GM18499 (cell line): ENCODE data around the gene PRKAR1A.
"Not testable (repeated sequence)": the region's sequence is repeated elsewhere in the genome, so short reads cannot be mapped to it uniquely, and the experiment has no call there.

ENCODE experiments used
- ATAC-seq: cut with Tn5 transposase; IDR thresholded peaks from one replicate; pipeline ENCODE4 v1.9.1; 2021; ENCODE audit warnings: moderate number of reproducible peaks; ENCODE audit not compliant: insufficient read depth, unreplicated experiment

PRKAR1A gene

GRCh38 chr17:68573338-68573737 lies 61.1 kb downstream of the PRKAR1A start:
- no peak for ATAC-seq

GRCh38 chr17:68576137-68576536 lies 63.9 kb downstream of the PRKAR1A start:
- no peak for ATAC-seq

DNA sequence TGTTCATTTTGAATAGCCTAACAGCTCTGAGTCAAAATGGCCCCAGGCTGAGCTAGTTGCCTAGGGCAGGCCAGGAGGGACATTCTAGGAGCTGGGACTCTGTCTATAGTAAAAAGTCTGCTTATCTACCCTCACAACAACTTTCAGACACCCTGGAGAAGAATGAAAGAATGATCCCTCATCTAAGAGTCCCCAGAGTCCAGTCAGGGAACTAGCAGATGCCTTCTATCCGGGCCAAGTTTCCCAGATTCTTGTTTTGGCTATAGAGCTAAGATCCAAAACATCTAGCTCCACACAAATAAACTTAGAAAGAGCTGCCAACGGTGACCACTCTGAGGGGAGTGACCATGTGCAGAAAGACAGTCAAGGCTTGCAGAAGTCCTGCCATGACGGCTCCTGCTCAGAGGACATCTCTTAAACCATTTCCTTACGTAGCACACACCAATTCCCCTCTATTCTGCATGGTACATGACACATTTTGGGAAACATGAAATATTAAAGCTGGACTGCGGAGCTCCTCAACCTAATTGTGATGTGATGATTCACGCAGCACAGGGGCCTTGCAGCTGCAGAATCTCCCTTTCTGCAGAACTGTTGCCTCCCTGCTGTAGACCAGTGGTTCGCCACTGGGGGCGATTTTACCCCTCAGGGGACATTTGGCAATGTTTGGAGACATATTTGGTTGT lies 64.7 kb downstream of the PRKAR1A start:
- ATAC-seq = no peak

- ATAC-seq = no peak
These were observed 65.2 kb downstream of the PRKAR1A start for GRCh38 chr17:68577497-68577821.

- no peak for ATAC-seq
These were observed 66.0 kb downstream of the PRKAR1A start for GRCh38 chr17:68578236-68578635.

GRCh38 chr17:68579194-68579927 lies 67.1 kb downstream of the PRKAR1A start:
- ATAC-seq = no peak

DNA sequence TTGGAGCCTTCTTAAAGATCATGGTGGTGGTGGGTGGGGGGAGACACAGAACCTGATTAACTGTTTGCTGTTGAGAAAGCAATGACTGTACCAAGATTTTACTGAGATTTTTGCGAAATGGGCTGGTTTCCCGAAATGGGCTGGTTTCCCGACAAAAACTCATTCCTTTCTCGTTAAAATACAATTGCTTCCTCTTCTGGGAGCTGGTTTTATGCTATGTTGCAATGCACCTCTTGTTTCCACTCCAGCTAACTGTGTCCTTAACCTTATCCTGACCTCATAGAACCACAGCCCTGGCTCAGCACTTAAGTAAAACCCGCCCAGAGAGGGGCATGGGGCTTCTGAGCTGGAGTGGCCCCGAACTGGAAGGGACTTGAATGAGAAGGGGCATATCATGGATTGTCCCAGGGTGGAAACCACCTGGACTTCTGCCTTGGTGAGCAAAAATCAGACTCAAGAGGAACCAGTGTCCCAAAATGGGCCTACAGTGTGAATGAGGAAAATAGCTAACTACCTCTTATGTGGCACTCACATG lies 68.1 kb downstream of the PRKAR1A start:
- ATAC-seq = no peak

DNA sequence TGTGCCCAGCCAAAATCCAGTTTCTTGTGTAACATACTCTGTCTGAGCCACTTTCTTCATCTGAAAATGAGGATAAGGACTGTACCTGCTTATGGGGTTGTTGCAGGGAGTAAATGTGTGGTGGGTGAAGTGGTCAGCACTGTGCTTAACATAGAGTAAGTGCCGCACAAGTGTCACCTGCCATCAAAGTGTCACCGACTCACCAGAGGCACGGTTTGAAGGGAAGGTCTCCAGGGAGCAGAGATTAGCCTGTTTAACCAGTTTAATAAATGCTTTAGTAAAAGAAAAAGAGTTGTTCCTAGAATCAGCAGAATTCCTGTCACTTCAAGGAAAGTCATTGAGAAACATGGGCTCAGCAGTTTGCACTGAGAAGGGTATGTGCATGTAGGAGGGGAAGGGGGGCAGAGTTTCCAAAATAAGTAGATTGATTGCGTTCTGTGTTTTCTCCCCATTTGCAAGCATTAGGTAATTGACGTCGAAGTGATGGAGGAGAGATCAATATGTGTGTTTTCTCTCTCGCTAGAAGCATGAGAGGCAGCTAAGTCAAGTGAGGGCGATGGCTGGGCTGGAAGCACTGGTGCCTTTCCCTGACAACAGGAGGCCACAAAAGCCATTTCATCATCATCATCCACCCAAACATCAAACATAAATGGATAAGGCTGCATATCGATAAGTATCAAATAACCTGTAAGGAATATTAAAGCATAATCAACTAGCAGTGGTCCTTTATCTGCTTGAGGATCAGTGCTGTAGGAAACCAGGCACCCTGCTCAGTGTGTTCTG lies 69.8 kb downstream of the PRKAR1A start:
- no peak for ATAC-seq

GRCh38 chr17:68582867-68583266 lies 70.6 kb downstream of the PRKAR1A start:
- not testable (repeated sequence) for ATAC-seq

DNA sequence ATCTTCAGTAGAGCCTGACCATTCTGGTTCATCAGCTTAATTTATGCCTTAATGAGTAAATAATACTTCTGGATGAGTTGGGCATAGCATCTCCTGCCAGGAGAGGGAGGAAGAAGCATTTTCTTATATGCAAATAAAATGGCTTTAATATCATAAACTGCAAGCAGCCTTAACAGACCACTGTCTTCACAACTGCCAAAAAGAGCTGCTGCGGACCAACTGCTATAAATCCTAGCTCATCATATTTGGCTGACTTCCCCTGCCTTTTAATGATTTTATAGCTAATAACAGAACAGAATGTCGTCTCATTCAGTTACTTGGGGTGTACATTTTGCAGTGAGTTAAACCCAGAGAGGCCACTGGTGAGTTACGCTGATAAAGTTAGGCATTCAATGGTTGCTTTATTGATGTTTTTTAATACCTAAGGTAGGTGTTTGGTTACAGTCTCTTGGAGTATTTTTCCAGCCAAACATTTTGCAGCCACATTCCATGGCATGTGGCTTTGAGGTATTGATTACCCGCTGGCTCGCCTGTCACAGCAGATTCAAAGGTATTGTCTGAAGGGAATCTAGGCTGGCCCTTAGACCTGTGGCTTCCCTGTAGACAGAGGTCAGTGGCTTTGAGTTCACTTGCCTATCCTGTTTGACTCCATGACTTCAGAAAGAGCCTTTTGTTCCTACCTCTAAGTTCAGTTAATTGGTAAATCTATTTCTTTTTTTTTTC lies 72.5 kb downstream of the PRKAR1A start:
- no peak for ATAC-seq

DNA sequence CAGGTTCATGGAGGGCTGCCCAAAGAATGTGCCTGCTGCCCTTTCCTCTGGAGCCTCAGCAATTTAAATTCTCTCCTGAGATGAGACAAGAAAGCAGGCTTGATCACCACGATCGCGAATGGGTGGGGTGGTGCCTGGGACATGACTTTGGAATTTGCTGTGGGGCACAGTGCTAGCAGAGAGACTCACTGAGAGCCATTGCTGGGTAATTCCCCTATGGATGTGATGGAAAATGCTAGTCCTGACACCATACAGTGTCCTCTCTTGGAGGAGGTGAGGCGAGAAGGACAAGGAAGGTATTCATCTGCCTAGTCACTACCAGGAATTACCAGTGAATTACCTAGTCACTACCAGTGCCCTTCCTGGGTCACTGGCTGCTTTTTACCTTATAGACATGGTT lies 73.4 kb downstream of the PRKAR1A start:
- ATAC-seq = no peak

GRCh38 chr17:68587026-68587425 lies 74.8 kb downstream of the PRKAR1A start:
- ATAC-seq = no peak

DNA sequence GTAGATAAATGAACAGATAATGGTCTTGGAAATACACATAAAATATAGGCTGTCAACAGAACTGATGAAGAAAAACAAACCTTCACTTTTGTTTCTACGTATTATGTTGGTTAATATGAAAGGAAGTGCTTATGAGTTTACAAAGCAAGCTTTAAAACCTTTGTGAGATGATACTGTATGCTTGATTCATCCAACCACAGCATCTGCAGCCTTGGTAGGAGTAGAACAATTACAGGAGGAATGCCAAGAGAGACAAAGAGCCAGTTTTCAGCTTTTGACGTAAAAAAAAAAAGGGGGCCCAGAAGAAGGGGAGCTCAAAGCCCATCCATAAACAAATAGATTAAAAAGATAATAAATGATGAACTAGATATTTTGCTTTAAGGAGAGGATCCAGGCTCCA lies 75.6 kb downstream of the PRKAR1A start:
- no peak for ATAC-seq

GRCh38 chr17:68588362-68588761 lies 76.1 kb downstream of the PRKAR1A start:
- ATAC-seq = no peak

DNA sequence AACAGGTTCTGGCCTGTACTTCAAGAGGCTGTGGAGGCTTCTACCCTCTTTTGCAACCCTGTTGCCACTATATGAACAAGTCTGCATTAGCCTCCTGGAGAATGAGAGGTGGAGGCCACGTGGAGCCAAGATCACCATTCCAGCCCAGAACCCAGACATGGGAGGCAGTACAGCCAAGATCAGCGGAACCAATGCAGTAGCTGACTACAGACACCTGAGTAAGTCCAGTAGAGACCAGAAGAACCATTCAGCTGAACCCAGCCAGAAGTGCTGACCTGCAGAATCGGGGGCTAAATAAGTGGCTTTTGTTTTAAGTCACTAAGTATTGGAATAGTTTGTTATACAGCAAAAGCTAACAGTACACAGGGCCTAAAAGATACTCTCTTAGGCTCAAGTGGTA lies 76.9 kb downstream of the PRKAR1A start:
- no peak for ATAC-seq

- ATAC-seq = no peak
These were observed 79.4 kb downstream of the PRKAR1A start for GRCh38 chr17:68591583-68591982.

- ATAC-seq = no peak
These were observed 79.8 kb downstream of the PRKAR1A start for GRCh38 chr17:68592009-68592408.

GRCh38 chr17:68592682-68593641 lies 80.7 kb downstream of the PRKAR1A start:
- ATAC-seq = no peak

DNA sequence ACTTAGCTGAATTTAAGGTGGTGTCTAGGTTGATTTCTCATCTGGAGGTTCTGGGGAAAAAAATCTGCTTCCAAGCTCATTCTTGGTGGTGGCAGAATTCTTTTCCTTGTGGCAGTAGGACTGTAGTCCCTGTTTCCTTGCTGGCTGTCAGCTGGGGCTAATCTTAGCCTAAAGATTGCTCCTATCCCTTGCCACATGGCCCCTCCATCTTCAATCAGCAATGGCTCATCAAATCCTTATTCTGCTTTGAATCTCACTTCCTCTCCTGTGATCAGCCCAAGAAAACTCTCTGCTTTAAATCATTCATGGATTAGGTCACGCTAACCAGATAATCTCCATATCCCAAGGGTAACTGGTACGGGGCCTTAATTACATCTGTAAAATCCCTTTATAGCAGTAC lies 82.3 kb downstream of the PRKAR1A start:
- no peak for ATAC-seq
